ENCODE measurements around the gene TPX2. TPM values are rescaled to one million over a fixed set of nuclear protein-coding genes. Genes with fewer than 3 reads are reported as not detected.

The TPX2 gene
- total and polyA plus RNA-seq, 2 of the 8 experiments (the other 6 are each of a cell fraction or from before 2014, with no cell fraction given) = 43.6 to 125 TPM

- H4K20me1 ChIP-seq (replicated peaks in 1 of 2; ENCODE audit: control insufficient read depth in 1 of 2, insufficient read depth in 2 of 2, low read length in 2 of 2) = peaks cover 2 to 12% of the 10 kb centered on the region in 2 experiments
Observed at GRCh38 chr20:31705598-31706597, 33.2 kb upstream of the TPX2 start.

More at GRCh38 chr20:31705598-31706597, 33.2 kb upstream of the TPX2 start:
- no peak overlapping the region for H2BK20ac ChIP-seq (ENCODE audit: low read length)
- peaks cover 6 to 17% (median 14%) of the 10 kb centered on the region in 4 experiments for H3K4me1 ChIP-seq (replicated peaks in 1 of 4; ENCODE audit: control insufficient read depth in 3 of 4, insufficient read depth in 4 of 4, low read length in 3 of 4)
- H3K14ac ChIP-seq (ENCODE audit: insufficient read length) = no peak overlapping the region
- no peak overlapping the region for H3K18ac ChIP-seq (ENCODE audit: extremely low read depth, low read length)
- no peak overlapping the region for H2BK120ac ChIP-seq (replicated peaks; ENCODE audit: low read depth, low read length)
- H3K79me2 ChIP-seq (ENCODE audit: control insufficient read depth in 1 of 2, insufficient read depth in 2 of 2, low read length in 2 of 2) = peaks cover 11 to 68% of the 10 kb centered on the region in 2 experiments
- no peak overlapping the region for H3K4me2 ChIP-seq (ENCODE audit: insufficient read depth in 1 of 2, low read depth in 2 of 2, low read length in 2 of 2)
- no peak overlapping the region for H4K91ac ChIP-seq (replicated peaks; ENCODE audit: insufficient read length, low read length)
- TF ChIP-seq POU5F1 (IDR thresholded peaks at IDR 0.05; ENCODE audit: low read depth, low read length) (no peak), CBX5 (IDR thresholded peaks at IDR 0.05; ENCODE audit: low read depth, low read length) (no peak)
- 78% methylated on average over 4 of the region's 4 CpGs; no CpG with 5 or more reads in 1 of the 2 experiments for WGBS, 2 experiments (ENCODE audit: extremely low coverage in 1 of 2, insufficient coverage in 1 of 2, insufficient read length in 1 of 2, insufficient replicate concordance in 2 of 2, low coverage in 1 of 2, low lambda C conversion rate in 2 of 2, missing lambda C conversion rate in 1 of 2)
- CTCF ChIA-PET (ENCODE audit: partially characterized antibody) = interaction anchor here (1.0 to 4.2 kb wide), 7 partner anchors 9 to 73 kb away, joined by 3 to 15 read pairs (median 6); partner anchors contain the start of gene BCL2L1
- H3K4ac ChIP-seq (replicated peaks; ENCODE audit: insufficient read length, low read depth, low read length) = no peak overlapping the region
- no peaks in the 10 kb centered on the region for H3K9me3 ChIP-seq (ENCODE audit: insufficient read depth in 2 of 2, low read depth in 1 of 2, low read length in 1 of 2)
- no peak overlapping the region for H2BK12ac ChIP-seq (ENCODE audit: low read depth, low read length)
- H2BK15ac ChIP-seq (ENCODE audit: low read length) = no peak overlapping the region
- DNase-seq (ENCODE audit: low read depth in 1 of 2, low spot score in 2 of 2) (no peak), FAIRE-seq (no peak)
- H3K4me3 ChIP-seq (ENCODE audit: extremely low read depth in 1 of 4, insufficient read depth in 2 of 4, low read depth in 3 of 4, low read length in 4 of 4) = no peak overlapping the region
- H3K79me1 ChIP-seq (ENCODE audit: low read depth, low read length) = peaks cover 12% of the 10 kb centered on the region
- no peaks in the 10 kb centered on the region for H3K27me3 ChIP-seq (replicated peaks in 1 of 4; ENCODE audit: control insufficient read depth in 3 of 4, extremely low read depth in 1 of 4, insufficient read depth in 3 of 4, low read length in 3 of 4)
- no peak overlapping the region for H3K23ac ChIP-seq (ENCODE audit: insufficient read length)
- H3K27ac ChIP-seq (ENCODE audit: low read depth, low read length) = no peak overlapping the region
- H3K23me2 ChIP-seq (ENCODE audit: low read depth, low read length) = no peaks in the 10 kb centered on the region
- no peak overlapping the region for H3K9ac ChIP-seq (replicated peaks in 1 of 4; ENCODE audit: extremely low read depth in 1 of 4, low read depth in 3 of 4, low read length in 3 of 4)
- no peak overlapping the region for H4K5ac ChIP-seq (ENCODE audit: insufficient read length, low read depth, low read length)
- no peak overlapping the region for H4K8ac ChIP-seq (ENCODE audit: extremely low read depth, insufficient read depth, low read length)
- peaks cover 8 to 14% (median 9%) of the 10 kb centered on the region in 4 experiments; a peak in 5 of 8 replicates for H3K36me3 ChIP-seq (ENCODE audit: control insufficient read depth in 2 of 4, insufficient read depth in 4 of 4, low read length in 3 of 4)
- H2BK5ac ChIP-seq (ENCODE audit: low read depth, low read length) = no peak overlapping the region
- H3K56ac ChIP-seq (replicated peaks; ENCODE audit: insufficient read length, low read depth, low read length) = no peak overlapping the region
- POLR2A ChIA-PET (ENCODE audit: partially characterized antibody) = interaction anchor here (0.6 to 2.9 kb wide), 9 partner anchors 10 to 128 kb away, joined by 3 to 17 read pairs (median 3); partner anchors contain the start of gene BCL2L1
- H2AK5ac ChIP-seq (ENCODE audit: low read depth, low read length) = no peak overlapping the region
- H2AFZ ChIP-seq (ENCODE audit: low read length) = no peak overlapping the region
